HG03064 (cell line): Measurements from ENCODE around the gene PDSS1.
"Not testable (repeated sequence)": the region's sequence is repeated elsewhere in the genome, so short reads cannot be mapped to it uniquely, and the experiment has no call there.

Experiments used
- ATAC-seq: cut with Tn5 transposase; IDR thresholded peaks from one replicate; pipeline ENCODE4 v1.9.1; 2021; ENCODE audit warnings: low read depth; ENCODE audit not compliant: unreplicated experiment

PDSS1 gene

GRCh38 chr10:26738301-26738911, 40.9 kb downstream of the PDSS1 start:
- no peak for ATAC-seq

GRCh38 chr10:26739071-26739631, 41.6 kb downstream of the PDSS1 start:
- no peak for ATAC-seq

- no peak for ATAC-seq
Observed at GRCh38 chr10:26741368-26741767, 43.9 kb downstream of the PDSS1 start.

- no peak for ATAC-seq
Observed at GRCh38 chr10:26743091-26743490, 45.6 kb downstream of the PDSS1 start.

- ATAC-seq: no peak
Observed at GRCh38 chr10:26743841-26744240, 46.3 kb downstream of the PDSS1 start.

- no peak for ATAC-seq
Observed at GRCh38 chr10:26746061-26746460, 48.6 kb downstream of the PDSS1 start.

GRCh38 chr10:26755443-26755903, 58.0 kb downstream of the PDSS1 start:
- ATAC-seq: peak; percentile 84

GRCh38 chr10:26759008-26759407, 61.5 kb downstream of the PDSS1 start:
- ATAC-seq: no peak

- ATAC-seq: no peak
Observed at GRCh38 chr10:26765549-26765948, 68.0 kb downstream of the PDSS1 start.

- ATAC-seq: no peak
Observed at GRCh38 chr10:26770069-26770468, 72.6 kb downstream of the PDSS1 start.

- no peak for ATAC-seq
Observed at GRCh38 chr10:26773633-26774032, 76.1 kb downstream of the PDSS1 start.

GRCh38 chr10:26776258-26776657, 78.8 kb downstream of the PDSS1 start:
- no peak for ATAC-seq

- ATAC-seq: no peak
Observed at GRCh38 chr10:26777686-26778085, 80.2 kb downstream of the PDSS1 start.

GRCh38 chr10:26779176-26779860, 81.8 kb downstream of the PDSS1 start:
- no peak for ATAC-seq

GRCh38 chr10:26780106-26780792, 82.7 kb downstream of the PDSS1 start:
- no peak for ATAC-seq

GRCh38 chr10:26780793-26781601, 83.5 kb downstream of the PDSS1 start:
- ATAC-seq: peak; percentile 66

GRCh38 chr10:26781797-26782196, 84.3 kb downstream of the PDSS1 start:
- no peak for ATAC-seq

- no peak for ATAC-seq
Observed at GRCh38 chr10:26787362-26787761, 89.9 kb downstream of the PDSS1 start.

GRCh38 chr10:26789779-26790178, 92.3 kb downstream of the PDSS1 start:
- not testable (repeated sequence) for ATAC-seq

- ATAC-seq: no peak
Observed at GRCh38 chr10:26790221-26790995, 92.9 kb downstream of the PDSS1 start.
